Esophagus muscularis mucosa (tissue), 4 donors: ENCODE data around the gene DECR2.

Source experiments
- CTCF ChIP-seq, 3 experiments: fragments of 200-600 bp in 2 of 3; fragments of 450-650 bp in 1 of 3; sonication (generic) in 2 of 3; IDR thresholded peaks; one replicate each; pipeline ENCODE4 v1.5.1; 2017 to 2019; ENCODE audit warnings: antibody characterized with exemption in 3 of 3, mild to moderate bottlenecking in 2 of 3, moderate library complexity in 1 of 3
- EP300 ChIP-seq: sonication (generic); formaldehyde crosslinking; IDR thresholded peaks from one replicate; pipeline ENCODE4 v1.6.1; 2017; ENCODE audit warnings: antibody characterized with exemption
- POLR2A ChIP-seq: fragments of 450-650 bp; IDR thresholded peaks from one replicate; pipeline ENCODE4 v1.6.1; 2017; ENCODE audit warnings: antibody characterized with exemption, moderate library complexity, mild to moderate bottlenecking, low read depth
- POLR2AphosphoS5 ChIP-seq, 2 donors: sonication (generic); formaldehyde crosslinking; IDR thresholded peaks; one replicate each; pipeline ENCODE4 v1.6.1; 2017; ENCODE audit warnings: antibody characterized with exemption in 2 of 2

- peak in 2 of 3 experiments; percentile 17 to 18 for TF ChIP-seq CTCF (IDR thresholded peaks at IDR 0.05)
- TF ChIP-seq POLR2AphosphoS5 (IDR thresholded peaks at IDR 0.05) = peak; percentile 90 to 96
- TF ChIP-seq POLR2A = peak; percentile 83
- no peak for TF ChIP-seq EP300
Measured at GRCh38 chr16:425082-425718, 23.5 kb downstream of the DECR2 start, which contains the start of gene RAB11FIP3.
